ENCODE data around the gene PMAIP1.
"Not testable (repeated sequence)": the region's sequence is repeated elsewhere in the genome, so short reads cannot be mapped to it uniquely, and the experiment has no call there.

Gene PMAIP1

DNA sequence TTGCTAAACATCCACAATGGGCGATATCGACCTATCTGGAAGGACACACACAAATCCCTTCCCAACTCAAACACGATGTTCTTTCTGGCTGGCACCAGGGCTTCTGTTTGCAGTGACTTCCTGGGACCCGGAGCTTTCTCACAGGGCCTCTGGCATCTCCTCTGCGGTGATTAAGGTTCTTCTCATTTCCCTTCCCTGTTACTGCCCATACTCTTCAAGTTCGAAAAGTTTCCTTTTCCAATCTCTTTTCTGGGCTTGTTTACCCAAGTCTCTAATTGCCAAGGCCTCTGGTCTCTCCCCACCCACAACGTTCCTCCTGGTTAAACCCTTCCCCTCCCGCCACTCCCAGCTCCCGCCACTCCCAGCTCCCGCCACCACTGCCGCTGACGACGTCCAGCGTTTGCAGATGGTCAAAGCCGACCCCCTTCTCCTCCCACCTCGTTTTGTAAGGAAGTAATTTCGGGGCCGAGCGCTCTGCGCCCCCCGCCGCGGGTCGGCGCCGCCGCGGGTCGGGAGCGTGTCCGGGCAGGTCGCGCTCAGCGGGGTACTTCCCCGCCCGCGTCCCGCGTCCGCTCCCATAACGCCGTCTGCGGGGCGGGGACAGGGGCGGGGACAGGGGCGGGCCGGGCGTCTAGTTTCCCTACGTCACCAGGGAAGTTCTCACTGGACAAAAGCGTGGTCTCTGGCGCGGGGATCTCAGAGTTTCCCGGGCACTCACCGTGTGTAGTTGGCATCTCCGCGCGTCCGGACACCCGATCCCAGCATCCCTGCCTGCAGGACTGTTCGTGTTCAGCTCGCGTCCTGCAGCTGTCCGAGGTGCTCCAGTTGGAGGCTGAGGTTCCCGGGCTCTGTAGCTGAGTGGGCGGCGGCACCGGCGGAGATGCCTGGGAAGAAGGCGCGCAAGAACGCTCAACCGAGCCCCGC, at the start of gene PMAIP1:
Gene PMAIP1, plus strand, starts transcription at position 699 of the 924 bp plus-strand sequence. Its CDS starts 182 bp downstream, at position 881.
- peak; percentile 69 for DNase-seq

DNA sequence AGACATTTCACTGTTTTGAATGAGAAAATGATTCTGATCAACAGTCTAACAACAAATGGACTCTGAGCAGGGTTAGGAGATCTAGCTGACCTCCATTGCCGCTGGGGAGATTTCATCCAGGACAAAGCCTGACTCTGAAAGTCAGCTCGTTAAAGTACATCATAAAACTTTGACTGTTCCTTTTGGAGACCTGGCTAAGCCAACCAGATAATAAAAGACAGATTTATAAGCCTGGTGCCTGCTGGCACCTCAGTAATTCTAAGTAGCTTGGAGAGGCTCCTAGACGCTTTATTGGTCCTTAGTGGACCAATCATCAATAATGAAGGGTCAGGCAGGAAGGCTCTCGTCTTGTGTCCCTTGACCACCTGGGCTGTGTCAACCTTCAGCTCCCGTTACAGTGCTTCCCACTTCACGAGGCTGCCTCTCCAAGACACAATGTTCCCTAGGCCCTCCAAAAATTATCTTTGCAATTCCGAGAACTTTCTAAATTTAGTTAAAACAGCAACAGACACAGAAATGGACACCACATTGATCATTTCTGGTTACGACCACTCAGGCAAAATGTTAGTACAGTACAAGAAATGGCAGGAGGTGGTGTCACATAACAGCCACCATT, 47.9 kb upstream of the PMAIP1 start:
- DNase-seq, result no peak

DNA sequence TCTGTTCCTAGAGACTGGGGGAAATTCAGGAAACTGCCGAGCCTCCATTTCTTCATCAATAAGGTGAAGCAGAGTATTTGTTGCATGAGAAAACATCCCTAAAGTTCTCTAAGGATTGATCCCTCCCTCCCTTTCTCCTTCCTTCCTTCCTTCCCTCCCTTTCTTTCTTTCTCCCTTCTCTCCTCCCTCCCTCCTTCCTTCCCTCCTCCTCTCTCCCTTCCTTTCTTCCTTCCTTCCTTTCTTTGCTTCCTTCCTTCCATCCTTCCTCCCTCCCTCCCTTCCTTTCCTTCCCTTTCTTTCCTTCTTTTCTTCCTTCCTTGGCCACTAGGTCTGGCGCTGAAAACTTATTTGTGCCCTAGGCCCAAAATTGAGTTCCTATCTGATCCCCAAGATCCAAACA, 47.2 kb upstream of the PMAIP1 start:
- DNase-seq, result no peak

- no peak for DNase-seq
These were observed 46.4 kb upstream of the PMAIP1 start for GRCh38 chr18:59853380-59853779.

- not testable (repeated sequence) for DNase-seq
These were observed 45.8 kb upstream of the PMAIP1 start for GRCh38 chr18:59853988-59854387.

DNA sequence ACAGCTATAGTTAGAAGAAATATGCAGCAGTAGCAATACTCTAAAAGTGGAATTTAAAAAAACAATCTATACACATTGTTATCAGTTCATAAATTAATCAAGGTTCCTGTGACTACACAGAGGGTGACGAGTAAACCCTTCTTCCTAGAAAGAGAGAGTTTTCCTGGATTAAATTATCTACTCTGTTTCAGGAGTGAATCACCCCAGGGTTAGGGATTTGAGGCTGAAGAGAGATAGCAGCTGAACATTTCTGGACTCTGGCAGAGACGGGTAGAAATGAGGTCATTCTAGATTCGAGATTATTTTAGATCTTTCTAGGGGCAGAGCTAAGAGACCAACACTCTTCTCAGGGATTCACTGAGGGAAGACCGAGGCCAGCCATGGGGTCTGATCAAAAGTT, 38.8 kb upstream of the PMAIP1 start:
- DNase-seq, result no peak

- DNase-seq, result no peak
These were observed 37.6 kb upstream of the PMAIP1 start for GRCh38 chr18:59861963-59862819.

- no peak for DNase-seq
These were observed 34.4 kb upstream of the PMAIP1 start for GRCh38 chr18:59865241-59865986.

DNA sequence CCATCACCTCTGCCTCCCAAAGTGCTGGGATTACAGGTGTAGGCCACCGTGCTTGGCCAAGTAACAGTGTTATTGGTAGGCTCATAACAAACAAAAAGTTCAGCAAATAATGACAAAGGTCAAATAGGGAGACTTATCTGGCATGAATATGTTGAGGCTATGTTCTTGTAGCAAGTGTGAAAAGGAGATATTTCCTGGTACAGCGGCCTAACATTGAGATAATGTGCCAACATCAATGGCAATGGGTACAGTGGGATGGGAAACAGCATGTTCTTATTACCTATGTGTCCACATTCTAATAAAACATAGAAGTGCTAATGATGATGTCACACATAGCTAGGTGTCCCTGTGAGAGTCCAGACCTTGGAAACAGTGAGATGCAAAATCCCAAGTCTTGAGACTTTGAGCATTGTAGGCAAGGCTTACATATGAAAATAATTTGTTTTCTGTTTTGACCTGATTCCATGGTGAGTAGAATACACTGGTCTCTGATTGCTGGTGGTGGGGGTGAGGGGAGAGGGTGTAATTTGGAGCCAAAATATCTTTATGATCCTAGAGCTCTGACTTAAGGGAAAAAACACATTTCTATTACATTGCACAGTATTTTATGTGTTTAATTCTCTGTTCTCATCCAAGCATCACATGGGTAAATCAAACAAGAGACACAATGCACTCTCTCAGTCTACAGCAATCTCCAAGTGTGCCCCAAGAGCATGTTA, 33.1 kb upstream of the PMAIP1 start:
- no peak for DNase-seq

DNA sequence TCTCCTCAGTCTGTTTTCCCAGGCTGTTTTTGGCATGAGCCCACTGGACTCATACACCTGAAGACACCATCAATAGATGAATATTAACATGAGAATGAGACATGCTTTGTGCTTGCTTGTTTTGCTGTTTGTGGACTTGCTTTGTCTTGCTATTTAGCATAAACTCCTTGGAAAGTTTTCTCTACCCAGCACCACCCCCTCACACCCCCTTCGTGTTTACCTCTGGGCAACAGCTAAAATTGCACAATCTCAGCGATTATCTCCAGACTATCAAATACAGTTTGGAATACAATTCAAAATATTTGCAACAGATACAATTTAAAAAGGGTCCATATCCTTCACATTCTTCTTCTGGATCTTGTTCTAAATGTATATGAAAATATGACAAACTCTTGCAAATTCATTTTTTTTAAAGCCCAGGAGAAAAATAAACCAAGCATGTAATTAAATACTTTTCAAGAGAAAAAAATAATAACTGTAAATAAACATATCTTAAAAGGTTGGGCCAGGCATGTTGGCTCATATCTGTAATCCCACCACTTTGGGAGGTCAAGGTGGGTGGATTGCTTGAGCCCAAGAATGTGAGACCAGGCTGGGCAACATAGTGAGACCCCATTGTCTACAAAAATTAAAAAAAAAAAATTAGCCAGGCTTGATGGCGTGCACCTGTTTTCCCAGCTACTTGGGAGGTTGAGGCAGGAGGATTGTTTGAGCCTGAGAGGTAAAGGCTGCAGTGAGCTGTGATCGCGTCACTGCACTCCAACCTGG, 32.3 kb upstream of the PMAIP1 start:
- DNase-seq, result no peak

GRCh38 chr18:59870623-59871130, 29.1 kb upstream of the PMAIP1 start:
- no peak for DNase-seq

DNA sequence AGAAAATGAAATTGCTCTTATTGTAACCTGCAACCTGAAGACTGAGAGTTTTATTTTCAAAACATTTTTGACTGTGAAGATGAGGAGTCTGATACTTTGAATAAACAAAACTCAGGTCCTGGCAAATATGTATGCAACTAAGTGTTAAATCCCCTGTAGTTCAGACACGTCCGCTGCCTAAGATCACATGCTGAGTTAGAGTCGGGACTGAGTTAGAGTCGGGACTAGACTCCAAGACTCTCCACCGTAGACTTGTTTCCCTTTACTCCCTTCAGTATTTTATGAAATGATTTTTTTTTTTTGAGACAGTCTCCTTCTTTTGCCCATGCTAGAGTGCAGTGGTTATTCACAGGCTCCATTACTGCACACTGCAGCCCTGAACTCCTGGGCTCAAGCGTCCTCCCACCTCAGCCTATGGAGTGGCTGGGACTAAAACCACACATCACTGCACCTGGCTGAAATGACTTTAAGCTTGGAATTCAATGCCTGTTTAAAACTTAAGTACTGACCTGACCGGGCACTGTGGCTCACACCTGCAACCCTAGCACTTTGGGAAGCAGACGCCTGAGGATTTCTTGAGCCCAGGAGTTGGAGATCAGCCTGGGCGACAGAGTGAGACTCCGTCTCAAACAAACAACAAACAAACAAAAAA, 28.0 kb upstream of the PMAIP1 start:
- DNase-seq, result no peak

- no peak for DNase-seq
These were observed 26.2 kb upstream of the PMAIP1 start for GRCh38 chr18:59873641-59874040.

- DNase-seq, result no peak
These were observed 25.6 kb upstream of the PMAIP1 start for GRCh38 chr18:59874166-59874565.

- no peak for DNase-seq
These were observed 23.5 kb upstream of the PMAIP1 start for GRCh38 chr18:59876310-59876626.

- peak; percentile 3 for DNase-seq
These were observed 22.4 kb upstream of the PMAIP1 start for GRCh38 chr18:59877361-59877760.

- DNase-seq, result no peak
These were observed 21.2 kb upstream of the PMAIP1 start for GRCh38 chr18:59878644-59879043.

DNA sequence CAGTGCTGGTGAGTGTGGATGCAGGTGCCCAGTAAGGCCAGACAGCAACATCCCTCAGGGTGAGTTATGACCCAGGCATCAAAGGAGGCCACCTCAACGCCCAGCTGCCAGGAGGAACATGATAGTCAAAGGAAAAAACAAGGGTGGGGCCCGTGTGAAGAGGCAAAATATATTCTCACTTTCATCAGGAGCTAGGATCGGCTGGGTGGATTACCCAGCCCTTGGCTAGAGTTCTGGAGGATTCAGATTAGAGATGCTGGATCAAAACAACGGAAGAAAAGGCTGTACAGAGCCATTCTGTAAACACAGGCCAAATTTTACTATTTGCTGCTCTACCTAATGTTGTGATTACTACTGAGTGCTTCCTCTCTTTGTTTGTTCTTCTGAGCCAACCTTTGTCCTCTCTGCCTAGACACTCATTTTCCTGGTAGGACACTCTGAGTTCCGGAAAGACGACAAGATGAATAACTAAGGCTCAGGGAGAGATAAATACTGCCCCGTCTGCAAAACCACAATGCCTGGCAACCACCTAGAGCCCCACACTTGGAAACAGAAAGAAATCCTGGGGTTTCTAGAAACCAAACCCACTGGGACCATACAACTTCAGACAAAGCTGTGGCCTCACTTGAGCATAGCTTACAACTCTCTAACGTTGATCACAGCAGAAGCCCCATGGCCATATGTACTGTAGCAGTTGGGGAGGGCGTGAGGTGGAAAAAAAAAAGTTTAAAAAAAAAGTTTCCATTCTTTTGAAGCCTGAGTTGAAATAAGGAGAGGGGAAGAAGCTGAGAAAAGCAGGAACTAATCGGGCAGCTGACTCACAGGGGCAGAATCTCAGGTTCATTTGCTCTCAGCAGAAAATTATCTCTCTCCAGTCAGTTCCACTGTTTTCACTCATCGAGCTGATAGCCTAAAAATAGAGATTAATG, 17.8 kb upstream of the PMAIP1 start:
- DNase-seq, result peak; percentile 17

GRCh38 chr18:59884351-59884750, 15.4 kb upstream of the PMAIP1 start:
- no peak for DNase-seq

Measured in NCI-H1436 treated with DMSO at 0.1 percent for 48 hours (cell line).